SK-N-MC (cell line): ENCODE results near the gene SRGN.
"Not testable (repeated sequence)": the region's sequence is repeated elsewhere in the genome, so short reads cannot be mapped to it uniquely, and the experiment has no call there.

ENCODE experiments used
- DNase-seq: peaks from one replicate; pipeline ENCODE4 v3.0.0-alpha.2; 2011; ENCODE audit warnings: low read depth, low spot score
- H3K27ac ChIP-seq: fragments of 200-600 bp; sonication (generic); 2 replicates; pipeline ENCODE4 v1.5.1; 2016; ENCODE audit warnings: mixed run types
- H3K36me3 ChIP-seq: fragments of 200-600 bp; sonication (generic); 2 replicates; pipeline ENCODE4 v1.6.1; 2017; ENCODE audit warnings: antibody characterized with exemption, low read length, mixed read lengths; ENCODE audit not compliant: insufficient read depth
- H3K4me3 ChIP-seq: fragments of 200-600 bp; sonication (generic); 2 replicates; pipeline ENCODE4 v1.5.1; 2016
- H3K9ac ChIP-seq: fragments of 200-600 bp; sonication (generic); 2 replicates; pipeline ENCODE4 v1.8.0; 2017; ENCODE audit warnings: mixed run types, mixed read lengths; ENCODE audit not compliant: insufficient read length
- H3K9me3 ChIP-seq: fragments of 200-600 bp; sonication (generic); 2 replicates; pipeline ENCODE4 v1.6.1; 2017; ENCODE audit warnings: low read depth, mild to moderate bottlenecking, antibody characterized with exemption, low read length, moderate library complexity, mixed read lengths
- EZH2 ChIP-seq: fragments of 200-600 bp; sonication (generic); IDR thresholded peaks from one replicate; pipeline ENCODE4 v1.6.1; 2017; ENCODE audit warnings: antibody characterized with exemption
- FOXP2 ChIP-seq: optimal IDR thresholded peaks from 2 replicates; pipeline ENCODE3; 2011; ENCODE audit warnings: mild to moderate bottlenecking, moderate library complexity; ENCODE audit not compliant: insufficient read depth; ENCODE audit errors: extremely low read length, control extremely low read depth
- POLR2AphosphoS5 ChIP-seq: IDR thresholded peaks from 2 replicates; pipeline ENCODE4 v1.6.1; 2012; ENCODE audit warnings: mild to moderate bottlenecking, low read depth, low read length, borderline replicate concordance

The SRGN gene

DNA sequence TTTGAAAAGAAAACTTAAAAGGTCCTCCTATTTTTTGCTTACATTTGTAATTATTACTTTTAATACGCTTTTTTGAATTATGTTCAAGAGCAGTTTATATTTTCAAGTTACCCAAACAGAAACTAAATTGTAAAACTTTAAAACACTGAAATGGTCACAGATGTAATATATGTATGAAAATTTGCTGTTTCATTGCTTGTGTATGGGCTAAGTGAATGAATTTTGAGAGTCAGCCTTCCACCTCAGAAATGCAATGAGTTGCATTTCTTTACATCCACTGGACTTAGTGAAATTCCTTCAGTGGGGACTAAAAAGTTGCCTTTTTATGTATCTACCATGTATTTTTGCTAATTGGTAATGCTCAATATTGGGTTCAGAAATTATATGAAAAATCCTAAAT is 37.7 kb downstream of the SRGN start:
- Histone ChIP-seq H3K9me3 (no peaks in the 10 kb centered on the region), H3K9ac (peak overlapping the region; percentile 79), H3K27ac (no peak overlapping the region), H3K4me3 (peak overlapping the region; percentile 84), H3K36me3 (no peaks in the 10 kb centered on the region)
- no peak for DNase-seq
- TF ChIP-seq FOXP2 (no peak), POLR2AphosphoS5 (no peak), EZH2 (no peak)

DNA sequence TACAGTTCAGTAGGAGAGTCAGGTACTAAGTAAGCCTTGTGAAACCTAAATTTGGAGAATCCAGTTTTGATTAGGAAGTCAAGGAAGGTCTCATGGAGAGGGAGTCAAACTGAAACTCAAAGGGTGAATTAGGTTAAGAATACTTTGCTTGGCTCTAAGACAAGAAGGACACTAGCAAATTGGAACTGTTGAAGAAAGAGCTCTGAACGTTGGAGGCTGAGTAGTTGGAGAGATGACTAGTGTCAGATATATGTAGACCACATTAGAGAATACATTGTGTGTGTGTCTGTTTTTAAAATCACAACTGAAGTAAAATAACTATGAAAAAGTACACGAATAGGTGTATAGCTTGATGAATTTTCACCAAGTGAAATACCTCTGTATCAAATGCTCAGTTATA is 42.3 kb downstream of the SRGN start:
- peaks cover 8% of the 10 kb centered on the region; the same call in 1 of the 2 replicates for H3K36me3 ChIP-seq
- H3K9me3 ChIP-seq, result no peaks in the 10 kb centered on the region
- no peak overlapping the region for H3K27ac ChIP-seq
- TF ChIP-seq EZH2 (no peak), POLR2AphosphoS5 (no peak), FOXP2 (no peak)
- DNase-seq, result no peak
- H3K4me3 ChIP-seq, result no peak overlapping the region
- no peak overlapping the region for H3K9ac ChIP-seq

- TF ChIP-seq POLR2AphosphoS5, result no peak
- no peak for TF ChIP-seq FOXP2
- TF ChIP-seq EZH2, result no peak
- no peak for DNase-seq
- H3K36me3 ChIP-seq, result no peaks in the 10 kb centered on the region; the same call in 1 of the 2 replicates
- H3K9ac ChIP-seq, result no peak overlapping the region
- no peak overlapping the region for H3K27ac ChIP-seq
- no peaks in the 10 kb centered on the region for H3K9me3 ChIP-seq
- H3K4me3 ChIP-seq, result no peak overlapping the region
These were observed 52.1 kb downstream of the SRGN start for GRCh38 chr10:69139961-69140360.

DNA sequence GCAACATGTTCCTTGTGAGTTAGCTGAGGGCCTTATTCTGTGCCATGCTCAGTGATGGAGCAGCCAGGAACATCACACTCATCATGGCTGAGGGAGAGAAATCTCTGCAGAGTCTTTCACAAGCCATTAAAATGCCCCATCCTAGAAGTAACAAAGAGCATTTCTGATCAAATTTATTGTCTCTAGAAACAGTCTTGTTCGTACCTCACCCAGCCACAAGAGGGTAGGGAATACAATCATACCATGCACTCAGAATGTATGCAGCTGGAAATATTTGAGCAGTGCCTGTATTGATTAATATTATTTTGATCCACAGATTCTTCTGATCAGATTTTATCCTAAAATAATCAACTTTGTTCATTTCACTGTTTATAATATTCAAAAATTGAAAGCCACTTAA is 53.4 kb downstream of the SRGN start:
- Histone ChIP-seq H3K27ac (no peak overlapping the region), H3K9me3 (no peaks in the 10 kb centered on the region), H3K9ac (no peak overlapping the region), H3K4me3 (no peak overlapping the region), H3K36me3 (no peaks in the 10 kb centered on the region; the same call in 1 of the 2 replicates)
- TF ChIP-seq EZH2 (no peak), POLR2AphosphoS5 (no peak), FOXP2 (no peak)
- DNase-seq, result no peak

GRCh38 chr10:69142074-69142473 is 54.2 kb downstream of the SRGN start:
- H3K36me3 ChIP-seq, H3K27ac ChIP-seq, DNase-seq, H3K4me3 ChIP-seq, H3K9me3 ChIP-seq, H3K9ac ChIP-seq: not testable (repeated sequence)

DNA sequence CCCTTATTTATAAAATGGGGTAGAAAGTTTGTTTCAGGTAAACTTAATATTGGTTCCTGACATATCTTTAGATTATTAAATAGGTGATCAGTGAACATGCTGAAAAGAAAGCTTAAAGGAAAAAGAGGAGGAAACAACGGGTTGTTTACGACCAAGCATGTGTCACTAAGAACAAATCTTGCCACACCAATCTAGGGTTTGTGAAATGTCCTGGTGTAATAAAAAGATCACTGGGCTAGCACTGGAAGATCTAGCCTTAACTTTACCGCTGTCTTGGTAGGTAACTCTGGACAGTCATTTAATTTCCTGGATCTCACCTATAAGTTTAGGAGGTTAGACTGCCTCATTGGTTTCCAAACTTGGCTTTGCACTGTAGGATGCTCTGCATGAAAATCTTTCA is 55.1 kb downstream of the SRGN start:
- no peak overlapping the region for H3K9ac ChIP-seq
- no peak for TF ChIP-seq FOXP2
- TF ChIP-seq EZH2, result no peak
- no peak for TF ChIP-seq POLR2AphosphoS5
- no peaks in the 10 kb centered on the region for H3K36me3 ChIP-seq
- H3K4me3 ChIP-seq, result no peak overlapping the region
- H3K9me3 ChIP-seq, result no peaks in the 10 kb centered on the region
- H3K27ac ChIP-seq, result no peak overlapping the region
- no peak for DNase-seq

DNA sequence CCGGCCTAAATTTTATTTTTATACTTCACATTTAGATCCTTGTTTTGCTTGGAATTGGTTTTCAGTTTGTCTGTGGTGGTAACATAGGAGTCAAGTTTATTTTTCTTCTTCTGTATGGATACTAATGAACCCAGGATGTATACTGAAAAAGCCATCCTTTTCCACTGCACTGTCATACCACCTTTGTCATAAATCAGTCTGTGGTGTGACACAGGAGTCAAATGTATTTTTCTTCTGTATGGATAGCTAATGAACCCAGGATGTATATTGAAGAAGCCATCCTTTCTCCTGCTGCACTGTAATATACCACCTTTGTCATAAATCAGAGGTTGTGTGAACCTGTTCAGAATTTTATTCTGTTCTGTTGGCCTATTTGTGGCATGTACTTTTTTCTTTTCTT is 57.4 kb downstream of the SRGN start:
- H3K9me3 ChIP-seq, result no peaks in the 10 kb centered on the region
- H3K36me3 ChIP-seq, result no peaks in the 10 kb centered on the region
- no peak for DNase-seq
- no peak overlapping the region for H3K4me3 ChIP-seq
- no peak overlapping the region for H3K9ac ChIP-seq
- TF ChIP-seq FOXP2 (no peak), EZH2 (no peak), POLR2AphosphoS5 (no peak)
- no peak overlapping the region for H3K27ac ChIP-seq

- Histone ChIP-seq H3K27ac (no peak overlapping the region), H3K9ac (no peak overlapping the region), H3K9me3 (no peaks in the 10 kb centered on the region), H3K36me3 (no peaks in the 10 kb centered on the region), H3K4me3 (no peak overlapping the region)
- DNase-seq, result no peak
- no peak for TF ChIP-seq POLR2AphosphoS5
- TF ChIP-seq FOXP2, result no peak
- TF ChIP-seq EZH2, result no peak
These were observed 58.0 kb downstream of the SRGN start for GRCh38 chr10:69145864-69146263.

DNA sequence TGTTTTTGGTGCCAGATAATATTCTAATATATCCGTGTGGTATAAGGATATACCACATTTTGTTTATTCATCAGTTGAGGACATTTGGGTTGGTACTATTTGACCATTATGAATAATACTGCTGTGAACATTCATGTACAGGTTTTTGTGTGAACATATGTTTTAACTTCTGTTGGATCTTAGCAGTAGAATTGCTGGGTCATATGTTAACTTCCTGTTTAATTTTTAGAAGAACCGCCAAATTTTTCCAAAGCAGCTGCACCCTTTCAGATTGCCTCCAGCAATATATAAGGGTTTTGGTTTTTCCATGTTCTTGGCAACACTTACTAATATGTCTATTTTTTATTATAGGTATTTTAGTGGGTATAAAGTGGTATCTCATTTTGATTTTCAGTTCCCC is 58.9 kb downstream of the SRGN start:
- peak overlapping the region; percentile 57; the same call in 1 of the 2 replicates for H3K27ac ChIP-seq
- TF ChIP-seq POLR2AphosphoS5, result no peak
- no peak for TF ChIP-seq FOXP2
- no peak for TF ChIP-seq EZH2
- no peak for DNase-seq
- no peaks in the 10 kb centered on the region for H3K36me3 ChIP-seq
- no peak overlapping the region for H3K9ac ChIP-seq
- no peaks in the 10 kb centered on the region for H3K9me3 ChIP-seq
- H3K4me3 ChIP-seq, result no peak overlapping the region
